B cell (primary cell): ENCODE results near the gene KRT77. TPM values are rescaled to one million over a fixed set of nuclear protein-coding genes. Genes with fewer than 3 reads are reported as not detected.

Source experiments
- ATAC-seq: fragments of 200-7000 bp; cut with Tn5 transposase; one replicate; pipeline ENCODE4 v1.10.0; 2021; ENCODE audit warnings: low read depth, mild to moderate bottlenecking, moderate number of reproducible peaks, moderate library complexity
- CTCF ChIA-PET: fragments of 350-600 bp; sonication (Branson Sonifier 250); formaldehyde crosslinking; loops from one replicate; lab custom pipeline; 2021; ENCODE audit warnings: antibody characterized with exemption, inconsistent platforms; lab: Charles Lee
- POLR2A ChIA-PET: fragments of 350-600 bp; sonication (Branson Sonifier 250); formaldehyde crosslinking; loops from one replicate; lab custom pipeline; 2021; ENCODE audit warnings: antibody characterized with exemption; lab: Charles Lee
- DNase-seq: peaks from one replicate; pipeline ENCODE4 v3.0.0; 2013
- H2AFZ ChIP-seq: 2 replicates; pipeline ENCODE4 v1.6.1; 2012; ENCODE audit warnings: mild to moderate bottlenecking, low read depth, low read length; ENCODE audit not compliant: insufficient read depth, poor library complexity, severe bottlenecking
- H3K27ac ChIP-seq, 2 donors: 1 replicate in 1 of 2; 2 replicates in 1 of 2; pipeline ENCODE4 v1.5.1; 2012 to 2013; ENCODE audit warnings: low read length in 2 of 2, mild to moderate bottlenecking in 2 of 2, moderate library complexity in 1 of 2
- H3K27me3 ChIP-seq, 4 experiments: fragments of 200-600 bp in 1 of 4; sonication (generic) in 1 of 4; replicated peaks in 1 of 4; 1 replicate in 2 of 4; 2 replicates in 2 of 4; pipeline versions ENCODE4 v1.6.1 to v1.7.0; 2013 to 2016; ENCODE audit warnings: low read length in 3 of 4, mild to moderate bottlenecking in 2 of 4, mixed read lengths in 1 of 4, moderate library complexity in 1 of 4; ENCODE audit not compliant: insufficient read depth in 4 of 4, control insufficient read depth in 3 of 4; ENCODE audit errors: control extremely low read depth in 1 of 4
- H3K36me3 ChIP-seq, 2 experiments: replicated peaks in 1 of 2; 1 replicate in 1 of 2; 2 replicates in 1 of 2; pipeline versions ENCODE4 v1.6.1 to v1.7.1; 2013; ENCODE audit warnings: low read length in 1 of 2; ENCODE audit not compliant: insufficient read depth in 2 of 2, control insufficient read depth in 1 of 2; ENCODE audit errors: control extremely low read depth in 1 of 2, extremely low read depth in 1 of 2
- H3K4me1 ChIP-seq, 2 donors: fragments of 200-600 bp in 1 of 2; sonication (generic) in 1 of 2; 1 replicate in 1 of 2; 2 replicates in 1 of 2; pipeline versions ENCODE4 v1.5.1 to v1.6.1; 2013 to 2017; ENCODE audit warnings: low read length in 2 of 2; ENCODE audit not compliant: control insufficient read depth in 2 of 2, insufficient read depth in 2 of 2
- H3K4me2 ChIP-seq: replicated peaks from 2 replicates; pipeline ENCODE3; 2012; ENCODE audit warnings: mild to moderate bottlenecking, low read depth, low read length; ENCODE audit not compliant: poor library complexity, severe bottlenecking
- H3K4me3 ChIP-seq, 5 experiments: fragments of 200-600 bp in 1 of 5; sonication (generic) in 1 of 5; 1 replicate in 3 of 5; 2 replicates in 2 of 5; pipeline versions ENCODE4 v1.5.1 to v1.7.0; 2011 to 2016; ENCODE audit warnings: low read length in 4 of 5, mild to moderate bottlenecking in 4 of 5, low read depth in 2 of 5, control low read depth in 1 of 5, moderate library complexity in 1 of 5; ENCODE audit not compliant: insufficient read depth in 1 of 5; ENCODE audit errors: control extremely low read depth in 1 of 5, extremely low read depth in 1 of 5
- H3K79me2 ChIP-seq: fragments of 200-600 bp; sonication (generic); one replicate; pipeline ENCODE4 v1.6.0; 2016; ENCODE audit warnings: low read length; ENCODE audit not compliant: control insufficient read depth, insufficient read depth
- H3K9ac ChIP-seq: fragments of 200-600 bp; sonication (generic); 2 replicates; pipeline ENCODE4 v1.6.1; 2017; ENCODE audit warnings: mild to moderate bottlenecking, low read length, moderate library complexity
- H3K9me3 ChIP-seq, 3 donors: one replicate each; pipeline versions ENCODE4 v1.6.1 to v1.7.1; 2013; ENCODE audit warnings: low read length in 2 of 3; ENCODE audit not compliant: control insufficient read depth in 2 of 3, insufficient read depth in 1 of 3; ENCODE audit errors: control extremely low read depth in 1 of 3
- H4K20me1 ChIP-seq: 2 replicates; pipeline ENCODE4 v1.6.0; 2012; ENCODE audit warnings: mild to moderate bottlenecking, low read length; ENCODE audit not compliant: insufficient read depth, control insufficient read depth, poor library complexity, severe bottlenecking
- H3K27ac Mint-ChIP-seq: one replicate; pipeline ENCODE4 v1.8.0; 2021; ENCODE audit warnings: mixed read lengths
- H3K27me3 Mint-ChIP-seq: one replicate; pipeline ENCODE4 v1.8.0; 2021; ENCODE audit warnings: mixed read lengths
- H3K4me1 Mint-ChIP-seq: one replicate; pipeline ENCODE4 v1.8.0; 2021; ENCODE audit warnings: mixed read lengths
- H3K4me3 Mint-ChIP-seq: one replicate; pipeline ENCODE4 v1.8.0; 2021; ENCODE audit warnings: mixed read lengths
- H3K9me3 Mint-ChIP-seq: one replicate; pipeline ENCODE4 v1.8.0; 2022; ENCODE audit warnings: mixed read lengths; ENCODE audit not compliant: insufficient read depth
- EZH2 ChIP-seq: IDR thresholded peaks from 2 replicates; pipeline ENCODE4 v1.6.1; 2012; ENCODE audit warnings: borderline replicate concordance, low read depth, mild to moderate bottlenecking, moderate library complexity, low read length; ENCODE audit not compliant: insufficient read depth, poor library complexity, severe bottlenecking
- WGBS: methylation state at CpG from one replicate; pipeline ENCODE4 v1.1.5; 2013; ENCODE audit warnings: missing lambda C conversion rate; ENCODE audit not compliant: insufficient coverage; 5-methylcytosine and 5-hydroxymethylcytosine counted together
- intact Hi-C: fragments of 100-400 bp; cut with micrococcal nuclease; formaldehyde crosslinking; loops from one replicate; pipeline ENCODE4 v1.10.0; 2022
- polyA plus RNA-seq: library from polyadenylated mRNA; depleted of rRNA; stranded (reverse); fragments of >200 nt; gene quantifications from 2 replicates; pipeline ENCODE4 v1.2.3, GENCODE V29; 2012
- total RNA-seq, 2 donors: library from RNA; stranded (reverse); fragments of 120-200 nt in 1 of 2; gene quantifications; 1 replicate in 1 of 2; 2 replicates in 1 of 2; pipeline versions ENCODE4 v1.2.3 to v1.2.4, GENCODE V29; 2013 to 2022
- TF ChIP-seq, protein P1 (sequence below): fragments of 200-600 bp; IDR thresholded peaks from one replicate; pipeline ENCODE4 v1.8.0; 2022; ENCODE audit warnings: antibody characterized with exemption, mild to moderate bottlenecking

The KRT77 gene
- total and polyA plus RNA-seq, 2 donors (not counting 1 experiment from before 2014, with no cell fraction given), result not detected

DNA sequence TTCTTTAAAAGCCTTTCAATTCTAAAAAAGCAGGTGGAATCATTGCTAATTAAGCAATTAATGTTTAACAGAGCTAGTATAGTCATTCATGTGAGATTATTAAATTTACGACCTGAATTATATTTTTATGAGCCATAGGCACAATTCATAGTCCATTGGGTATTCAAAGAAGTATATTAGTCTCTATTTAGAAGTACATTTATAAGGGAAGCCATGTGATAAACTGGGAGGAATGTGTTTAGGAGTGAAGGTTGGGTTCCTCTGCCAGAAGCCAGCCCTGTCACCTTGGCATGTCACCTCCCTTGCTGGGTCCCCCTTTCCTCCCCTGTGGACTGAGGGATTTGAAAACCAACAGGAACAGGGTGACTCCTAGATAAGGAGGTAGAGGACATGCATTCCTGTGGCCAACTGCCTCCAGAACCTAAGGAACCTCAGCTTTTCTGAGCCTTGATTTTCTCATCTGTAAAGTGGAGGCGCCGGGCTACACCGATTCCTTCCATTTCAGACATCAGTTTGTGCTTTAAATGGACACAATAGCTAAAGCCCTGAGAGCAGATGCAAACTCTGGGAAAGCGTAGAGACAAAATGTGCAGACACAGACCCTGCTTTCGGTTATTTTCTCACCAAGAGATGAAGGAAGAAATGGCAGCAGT is 45.9 kb downstream of the KRT77 start:
- H3K4me1 Mint-ChIP-seq, result no peaks in the 10 kb centered on the region
- ATAC-seq, result no peak
- Histone ChIP-seq H3K27ac (no peak overlapping the region), H4K20me1 (no peaks in the 10 kb centered on the region), H3K9ac (no peak overlapping the region), H3K79me2 (no peaks in the 10 kb centered on the region), H3K9me3 (no peaks in the 10 kb centered on the region), H3K4me2 (no peak overlapping the region), H3K36me3 (no peaks in the 10 kb centered on the region), H3K4me3 (no peak overlapping the region), H3K27me3 (peaks cover 0 to 8% (median 0%) of the 10 kb centered on the region in 4 experiments), H3K4me1 (no peaks in the 10 kb centered on the region), H2AFZ (no peak overlapping the region)
- H3K4me3 Mint-ChIP-seq, result no peak overlapping the region
- H3K27ac Mint-ChIP-seq, result no peak overlapping the region
- ChIA-PET POLR2A (no interaction called here), CTCF (no interaction called here)
- H3K27me3 Mint-ChIP-seq, result peaks cover 27% of the 10 kb centered on the region
- intact Hi-C loops, result no loop called here
- H3K9me3 Mint-ChIP-seq, result no peaks in the 10 kb centered on the region
- no peak for DNase-seq
- 87% methylated on average over 3 of the region's 6 CpGs for WGBS
- TF ChIP-seq, protein P1, sequence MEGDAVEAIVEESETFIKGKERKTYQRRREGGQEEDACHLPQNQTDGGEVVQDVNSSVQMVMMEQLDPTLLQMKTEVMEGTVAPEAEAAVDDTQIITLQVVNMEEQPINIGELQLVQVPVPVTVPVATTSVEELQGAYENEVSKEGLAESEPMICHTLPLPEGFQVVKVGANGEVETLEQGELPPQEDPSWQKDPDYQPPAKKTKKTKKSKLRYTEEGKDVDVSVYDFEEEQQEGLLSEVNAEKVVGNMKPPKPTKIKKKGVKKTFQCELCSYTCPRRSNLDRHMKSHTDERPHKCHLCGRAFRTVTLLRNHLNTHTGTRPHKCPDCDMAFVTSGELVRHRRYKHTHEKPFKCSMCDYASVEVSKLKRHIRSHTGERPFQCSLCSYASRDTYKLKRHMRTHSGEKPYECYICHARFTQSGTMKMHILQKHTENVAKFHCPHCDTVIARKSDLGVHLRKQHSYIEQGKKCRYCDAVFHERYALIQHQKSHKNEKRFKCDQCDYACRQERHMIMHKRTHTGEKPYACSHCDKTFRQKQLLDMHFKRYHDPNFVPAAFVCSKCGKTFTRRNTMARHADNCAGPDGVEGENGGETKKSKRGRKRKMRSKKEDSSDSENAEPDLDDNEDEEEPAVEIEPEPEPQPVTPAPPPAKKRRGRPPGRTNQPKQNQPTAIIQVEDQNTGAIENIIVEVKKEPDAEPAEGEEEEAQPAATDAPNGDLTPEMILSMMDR, result no peak
- no peak for TF ChIP-seq EZH2

DNA sequence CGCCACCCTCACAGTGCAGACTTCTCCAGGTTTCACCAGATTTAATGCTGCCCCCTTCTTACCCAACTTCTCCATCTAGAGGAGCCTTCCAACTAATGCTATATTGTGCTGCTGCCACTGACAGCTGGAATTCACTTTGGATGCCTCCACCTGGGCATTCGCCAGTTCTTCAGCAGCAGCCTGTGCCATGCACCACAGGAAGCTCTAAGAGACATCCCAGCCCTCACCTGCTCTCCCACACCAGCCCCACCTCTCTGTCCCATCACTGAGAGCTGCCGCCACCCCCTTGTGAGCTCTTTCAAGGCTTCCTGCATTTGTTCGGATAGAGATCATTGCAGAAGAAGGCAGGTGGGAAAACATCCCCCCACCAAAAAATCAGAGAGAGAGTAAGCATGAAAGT is 46.7 kb downstream of the KRT77 start:
- POLR2A ChIA-PET, result no interaction called here
- Histone ChIP-seq H3K4me1 (no peaks in the 10 kb centered on the region), H3K4me2 (no peak overlapping the region), H3K27ac (no peak overlapping the region), H3K9ac (no peak overlapping the region), H4K20me1 (no peaks in the 10 kb centered on the region), H3K4me3 (no peak overlapping the region), H3K27me3 (peaks cover 0 to 8% (median 0%) of the 10 kb centered on the region in 4 experiments), H2AFZ (no peak overlapping the region), H3K79me2 (no peaks in the 10 kb centered on the region), H3K9me3 (peaks cover 0 to 4% (median 3%) of the 10 kb centered on the region in 3 donors), H3K36me3 (no peaks in the 10 kb centered on the region)
- WGBS, result 95% methylated on average over 2 of the region's 4 CpGs
- no peak overlapping the region for H3K27ac Mint-ChIP-seq
- no peak overlapping the region for H3K4me3 Mint-ChIP-seq
- TF ChIP-seq, protein P1, result no peak
- no peak for TF ChIP-seq EZH2
- no peak for ATAC-seq
- H3K27me3 Mint-ChIP-seq, result peaks cover 25% of the 10 kb centered on the region
- no peaks in the 10 kb centered on the region for H3K4me1 Mint-ChIP-seq
- intact Hi-C loops, result no loop called here
- no peak for DNase-seq
- CTCF ChIA-PET, result no interaction called here
- no peaks in the 10 kb centered on the region for H3K9me3 Mint-ChIP-seq
